B cell (primary cell): Measurements from ENCODE around the gene TNFRSF1B. TPM values are rescaled to one million over a fixed set of nuclear protein-coding genes. Genes with fewer than 3 reads are reported as not detected.

Experiments
- ATAC-seq: fragments of 200-7000 bp; cut with Tn5 transposase; one replicate; pipeline ENCODE4 v1.10.0; 2021; ENCODE audit warnings: low read depth, mild to moderate bottlenecking, moderate number of reproducible peaks, moderate library complexity
- CTCF ChIA-PET: fragments of 350-600 bp; sonication (Branson Sonifier 250); formaldehyde crosslinking; loops from one replicate; lab custom pipeline; 2021; ENCODE audit warnings: antibody characterized with exemption, inconsistent platforms; lab: Charles Lee
- POLR2A ChIA-PET: fragments of 350-600 bp; sonication (Branson Sonifier 250); formaldehyde crosslinking; loops from one replicate; lab custom pipeline; 2021; ENCODE audit warnings: antibody characterized with exemption; lab: Charles Lee
- DNase-seq: peaks from one replicate; pipeline ENCODE4 v3.0.0; 2013
- H2AFZ ChIP-seq: 2 replicates; pipeline ENCODE4 v1.6.1; 2012; ENCODE audit warnings: mild to moderate bottlenecking, low read depth, low read length; ENCODE audit not compliant: insufficient read depth, poor library complexity, severe bottlenecking
- H3K27ac ChIP-seq, 2 donors: 1 replicate in 1 of 2; 2 replicates in 1 of 2; pipeline ENCODE4 v1.5.1; 2012 to 2013; ENCODE audit warnings: low read length in 2 of 2, mild to moderate bottlenecking in 2 of 2, moderate library complexity in 1 of 2
- H3K27me3 ChIP-seq, 4 experiments: fragments of 200-600 bp in 1 of 4; sonication (generic) in 1 of 4; replicated peaks in 1 of 4; 1 replicate in 2 of 4; 2 replicates in 2 of 4; pipeline versions ENCODE4 v1.6.1 to v1.7.0; 2013 to 2016; ENCODE audit warnings: low read length in 3 of 4, mild to moderate bottlenecking in 2 of 4, mixed read lengths in 1 of 4, moderate library complexity in 1 of 4; ENCODE audit not compliant: insufficient read depth in 4 of 4, control insufficient read depth in 3 of 4; ENCODE audit errors: control extremely low read depth in 1 of 4
- H3K36me3 ChIP-seq, 2 experiments: replicated peaks in 1 of 2; 1 replicate in 1 of 2; 2 replicates in 1 of 2; pipeline versions ENCODE4 v1.6.1 to v1.7.1; 2013; ENCODE audit warnings: low read length in 1 of 2; ENCODE audit not compliant: insufficient read depth in 2 of 2, control insufficient read depth in 1 of 2; ENCODE audit errors: control extremely low read depth in 1 of 2, extremely low read depth in 1 of 2
- H3K4me1 ChIP-seq, 2 donors: fragments of 200-600 bp in 1 of 2; sonication (generic) in 1 of 2; 1 replicate in 1 of 2; 2 replicates in 1 of 2; pipeline versions ENCODE4 v1.5.1 to v1.6.1; 2013 to 2017; ENCODE audit warnings: low read length in 2 of 2; ENCODE audit not compliant: control insufficient read depth in 2 of 2, insufficient read depth in 2 of 2
- H3K4me2 ChIP-seq: replicated peaks from 2 replicates; pipeline ENCODE3; 2012; ENCODE audit warnings: mild to moderate bottlenecking, low read depth, low read length; ENCODE audit not compliant: poor library complexity, severe bottlenecking
- H3K4me3 ChIP-seq, 5 experiments: fragments of 200-600 bp in 1 of 5; sonication (generic) in 1 of 5; 1 replicate in 3 of 5; 2 replicates in 2 of 5; pipeline versions ENCODE4 v1.5.1 to v1.7.0; 2011 to 2016; ENCODE audit warnings: low read length in 4 of 5, mild to moderate bottlenecking in 4 of 5, low read depth in 2 of 5, control low read depth in 1 of 5, moderate library complexity in 1 of 5; ENCODE audit not compliant: insufficient read depth in 1 of 5; ENCODE audit errors: control extremely low read depth in 1 of 5, extremely low read depth in 1 of 5
- H3K79me2 ChIP-seq: fragments of 200-600 bp; sonication (generic); one replicate; pipeline ENCODE4 v1.6.0; 2016; ENCODE audit warnings: low read length; ENCODE audit not compliant: control insufficient read depth, insufficient read depth
- H3K9ac ChIP-seq: fragments of 200-600 bp; sonication (generic); 2 replicates; pipeline ENCODE4 v1.6.1; 2017; ENCODE audit warnings: mild to moderate bottlenecking, low read length, moderate library complexity
- H3K9me3 ChIP-seq, 3 donors: one replicate each; pipeline versions ENCODE4 v1.6.1 to v1.7.1; 2013; ENCODE audit warnings: low read length in 2 of 3; ENCODE audit not compliant: control insufficient read depth in 2 of 3, insufficient read depth in 1 of 3; ENCODE audit errors: control extremely low read depth in 1 of 3
- H4K20me1 ChIP-seq: 2 replicates; pipeline ENCODE4 v1.6.0; 2012; ENCODE audit warnings: mild to moderate bottlenecking, low read length; ENCODE audit not compliant: insufficient read depth, control insufficient read depth, poor library complexity, severe bottlenecking
- H3K27ac Mint-ChIP-seq: one replicate; pipeline ENCODE4 v1.8.0; 2021; ENCODE audit warnings: mixed read lengths
- H3K27me3 Mint-ChIP-seq: one replicate; pipeline ENCODE4 v1.8.0; 2021; ENCODE audit warnings: mixed read lengths
- H3K4me1 Mint-ChIP-seq: one replicate; pipeline ENCODE4 v1.8.0; 2021; ENCODE audit warnings: mixed read lengths
- H3K4me3 Mint-ChIP-seq: one replicate; pipeline ENCODE4 v1.8.0; 2021; ENCODE audit warnings: mixed read lengths
- H3K9me3 Mint-ChIP-seq: one replicate; pipeline ENCODE4 v1.8.0; 2022; ENCODE audit warnings: mixed read lengths; ENCODE audit not compliant: insufficient read depth
- CTCF ChIP-seq: fragments of 200-600 bp; IDR thresholded peaks from one replicate; pipeline ENCODE4 v1.8.0; 2022; ENCODE audit warnings: antibody characterized with exemption, mild to moderate bottlenecking
- EZH2 ChIP-seq: IDR thresholded peaks from 2 replicates; pipeline ENCODE4 v1.6.1; 2012; ENCODE audit warnings: borderline replicate concordance, low read depth, mild to moderate bottlenecking, moderate library complexity, low read length; ENCODE audit not compliant: insufficient read depth, poor library complexity, severe bottlenecking
- WGBS: methylation state at CpG from one replicate; pipeline ENCODE4 v1.1.5; 2013; ENCODE audit warnings: missing lambda C conversion rate; ENCODE audit not compliant: insufficient coverage; 5-methylcytosine and 5-hydroxymethylcytosine counted together
- intact Hi-C: fragments of 100-400 bp; cut with micrococcal nuclease; formaldehyde crosslinking; loops from one replicate; pipeline ENCODE4 v1.10.0; 2022
- polyA plus RNA-seq: library from polyadenylated mRNA; depleted of rRNA; stranded (reverse); fragments of >200 nt; gene quantifications from 2 replicates; pipeline ENCODE4 v1.2.3, GENCODE V29; 2012
- total RNA-seq, 2 donors: library from RNA; stranded (reverse); fragments of 120-200 nt in 1 of 2; gene quantifications; 1 replicate in 1 of 2; 2 replicates in 1 of 2; pipeline versions ENCODE4 v1.2.3 to v1.2.4, GENCODE V29; 2013 to 2022

Gene TNFRSF1B
- total and polyA plus RNA-seq, 2 donors (not counting 1 experiment from before 2014, with no cell fraction given) = 37.7 to 99.4 TPM

- Histone ChIP-seq H4K20me1 (no peaks in the 10 kb centered on the region), H3K36me3 (no peaks in the 10 kb centered on the region), H3K27me3 (no peaks in the 10 kb centered on the region), H3K4me3 (no peak overlapping the region), H3K9ac (no peak overlapping the region), H3K4me2 (peak overlapping the region; percentile 52), H3K9me3 (peaks cover 0 to 10% (median 0%) of the 10 kb centered on the region in 3 donors), H3K27ac (peak overlapping the region; percentile 29 to 59), H2AFZ (peak overlapping the region; percentile 53), H3K4me1 (peaks cover 53 to 81% of the 10 kb centered on the region in 2 donors), H3K79me2 (no peaks in the 10 kb centered on the region)
- ATAC-seq (peak; percentile 65), DNase-seq (peak; percentile 77)
- H3K9me3 Mint-ChIP-seq = no peaks in the 10 kb centered on the region
- peak overlapping the region; percentile 63 for H3K4me3 Mint-ChIP-seq
- peak overlapping the region; percentile 93 for H3K27ac Mint-ChIP-seq
- intact Hi-C loops = loop anchor here (1.0 to 5.0 kb wide), 2 partner anchors 9 to 39 kb away; no protein-coding TSS in a partner anchor
- WGBS = 6% methylated on average over 14 of the region's 17 CpGs
- peaks cover 71% of the 10 kb centered on the region for H3K4me1 Mint-ChIP-seq
- H3K27me3 Mint-ChIP-seq = no peaks in the 10 kb centered on the region
- no peak for TF ChIP-seq CTCF
- TF ChIP-seq EZH2 = no peak
- ChIA-PET POLR2A (interaction anchor here (5.0 kb wide), 1 partner anchor 8 kb away, joined by 30 read pairs; no protein-coding TSS in a partner anchor), CTCF (interaction anchor here (1.4 to 15.1 kb wide), 3 partner anchors 10 to 18 kb away, joined by 4 to 169 read pairs (median 5); no protein-coding TSS in a partner anchor)
These were observed 23.1 kb upstream of the TNFRSF1B start for GRCh38 chr1:12143631-12144155.

- Histone ChIP-seq H3K4me3 (no peak overlapping the region), H3K27ac (peak overlapping the region; percentile 29 to 59), H3K4me2 (peak overlapping the region; percentile 52), H3K27me3 (no peaks in the 10 kb centered on the region), H3K4me1 (peaks cover 59 to 86% of the 10 kb centered on the region in 2 donors), H3K9me3 (peaks cover 0 to 10% (median 0%) of the 10 kb centered on the region in 3 donors), H3K36me3 (no peaks in the 10 kb centered on the region), H3K9ac (no peak overlapping the region), H4K20me1 (no peaks in the 10 kb centered on the region), H2AFZ (peak overlapping the region; percentile 53), H3K79me2 (no peaks in the 10 kb centered on the region)
- DNase-seq = no peak
- Mint-ChIP-seq H3K9me3 (no peaks in the 10 kb centered on the region), H3K4me3 (peak overlapping the region; percentile 63), H3K4me1 (peaks cover 74% of the 10 kb centered on the region), H3K27ac (peak overlapping the region; percentile 93), H3K27me3 (no peaks in the 10 kb centered on the region)
- ChIA-PET POLR2A (interaction anchor here (5.0 kb wide), 1 partner anchor 7 kb away, joined by 30 read pairs; no protein-coding TSS in a partner anchor), CTCF (interaction anchor here (0.7 to 15.1 kb wide), 3 partner anchors 9 to 86 kb away, joined by 5 to 169 read pairs (median 5); no protein-coding TSS in a partner anchor)
- intact Hi-C loops = loop anchor here (5.0 kb wide), 1 partner anchor 38 kb away; no protein-coding TSS in a partner anchor
- TF ChIP-seq CTCF (no peak), EZH2 (no peak)
- ATAC-seq = no peak
- WGBS = 81% methylated on average over 5 of the region's 8 CpGs
These were observed 22.6 kb upstream of the TNFRSF1B start for GRCh38 chr1:12144236-12144635.
